Esophagus muscularis mucosa (tissue), 3 donors: Measurements from ENCODE around the gene DTNBP1.

ENCODE experiments used
- POLR2A ChIP-seq: fragments of 450-650 bp; IDR thresholded peaks from one replicate; pipeline ENCODE4 v1.6.1; 2017; ENCODE audit warnings: antibody characterized with exemption, moderate library complexity, mild to moderate bottlenecking, low read depth
- POLR2AphosphoS5 ChIP-seq, 2 donors: sonication (generic); formaldehyde crosslinking; IDR thresholded peaks; one replicate each; pipeline ENCODE4 v1.6.1; 2017; ENCODE audit warnings: antibody characterized with exemption in 2 of 2
- TF ChIP-seq, protein P1 (sequence below), 3 experiments: fragments of 200-600 bp in 2 of 3; fragments of 450-650 bp in 1 of 3; sonication (generic) in 2 of 3; IDR thresholded peaks; one replicate each; pipeline ENCODE4 v1.5.1; 2017 to 2019; ENCODE audit warnings: antibody characterized with exemption in 3 of 3, mild to moderate bottlenecking in 2 of 3, moderate library complexity in 1 of 3

DNA sequence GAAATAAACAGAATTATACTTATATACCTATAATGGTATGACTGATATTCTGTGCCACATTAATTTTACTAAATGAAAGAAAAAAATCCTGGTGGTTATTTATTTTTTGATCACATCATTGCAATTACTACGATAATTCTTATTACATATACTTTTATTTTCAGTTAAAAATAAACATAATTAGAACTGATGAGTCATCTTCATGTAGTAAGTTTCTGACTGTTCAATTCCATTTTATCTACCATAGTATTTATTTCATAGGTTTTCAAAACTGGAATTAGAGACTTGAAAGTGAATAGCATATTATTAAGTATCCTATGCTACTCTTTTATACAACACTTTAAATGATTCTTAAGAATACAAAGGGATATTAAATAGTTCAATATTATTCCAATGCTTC, 80.3 kb downstream of the DTNBP1 start:
- TF ChIP-seq, protein P1, sequence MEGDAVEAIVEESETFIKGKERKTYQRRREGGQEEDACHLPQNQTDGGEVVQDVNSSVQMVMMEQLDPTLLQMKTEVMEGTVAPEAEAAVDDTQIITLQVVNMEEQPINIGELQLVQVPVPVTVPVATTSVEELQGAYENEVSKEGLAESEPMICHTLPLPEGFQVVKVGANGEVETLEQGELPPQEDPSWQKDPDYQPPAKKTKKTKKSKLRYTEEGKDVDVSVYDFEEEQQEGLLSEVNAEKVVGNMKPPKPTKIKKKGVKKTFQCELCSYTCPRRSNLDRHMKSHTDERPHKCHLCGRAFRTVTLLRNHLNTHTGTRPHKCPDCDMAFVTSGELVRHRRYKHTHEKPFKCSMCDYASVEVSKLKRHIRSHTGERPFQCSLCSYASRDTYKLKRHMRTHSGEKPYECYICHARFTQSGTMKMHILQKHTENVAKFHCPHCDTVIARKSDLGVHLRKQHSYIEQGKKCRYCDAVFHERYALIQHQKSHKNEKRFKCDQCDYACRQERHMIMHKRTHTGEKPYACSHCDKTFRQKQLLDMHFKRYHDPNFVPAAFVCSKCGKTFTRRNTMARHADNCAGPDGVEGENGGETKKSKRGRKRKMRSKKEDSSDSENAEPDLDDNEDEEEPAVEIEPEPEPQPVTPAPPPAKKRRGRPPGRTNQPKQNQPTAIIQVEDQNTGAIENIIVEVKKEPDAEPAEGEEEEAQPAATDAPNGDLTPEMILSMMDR (IDR thresholded peaks at IDR 0.05): no peak
- TF ChIP-seq POLR2AphosphoS5 (IDR thresholded peaks at IDR 0.05): no peak
- no peak for TF ChIP-seq POLR2A
